Measurements from ENCODE around the gene NRP2.

DNA sequence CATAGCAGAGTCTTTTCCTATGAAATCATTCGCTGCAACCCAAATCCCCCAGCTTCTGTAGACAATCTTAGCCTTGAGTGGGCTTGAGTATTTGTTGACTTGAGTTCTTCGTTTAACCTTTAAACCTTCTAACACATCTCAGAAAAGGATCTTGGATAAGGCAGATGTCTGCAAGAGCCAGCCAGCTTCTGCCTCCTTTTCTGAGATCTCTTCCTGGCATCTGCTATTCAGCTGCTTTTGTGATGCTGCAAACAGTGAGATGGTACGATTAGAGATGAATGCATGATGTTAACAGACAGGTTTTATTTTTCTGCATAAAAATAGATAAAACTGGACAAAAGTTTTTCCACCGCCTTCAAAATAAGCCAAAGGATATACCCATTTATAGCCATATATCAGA, 37.5 kb downstream of the NRP2 start:
- TF ChIP-seq EZH2 (IDR thresholded peaks at IDR 0.05; ENCODE audit: insufficient read depth, low read length), result no peak
- TF ChIP-seq, protein P1, sequence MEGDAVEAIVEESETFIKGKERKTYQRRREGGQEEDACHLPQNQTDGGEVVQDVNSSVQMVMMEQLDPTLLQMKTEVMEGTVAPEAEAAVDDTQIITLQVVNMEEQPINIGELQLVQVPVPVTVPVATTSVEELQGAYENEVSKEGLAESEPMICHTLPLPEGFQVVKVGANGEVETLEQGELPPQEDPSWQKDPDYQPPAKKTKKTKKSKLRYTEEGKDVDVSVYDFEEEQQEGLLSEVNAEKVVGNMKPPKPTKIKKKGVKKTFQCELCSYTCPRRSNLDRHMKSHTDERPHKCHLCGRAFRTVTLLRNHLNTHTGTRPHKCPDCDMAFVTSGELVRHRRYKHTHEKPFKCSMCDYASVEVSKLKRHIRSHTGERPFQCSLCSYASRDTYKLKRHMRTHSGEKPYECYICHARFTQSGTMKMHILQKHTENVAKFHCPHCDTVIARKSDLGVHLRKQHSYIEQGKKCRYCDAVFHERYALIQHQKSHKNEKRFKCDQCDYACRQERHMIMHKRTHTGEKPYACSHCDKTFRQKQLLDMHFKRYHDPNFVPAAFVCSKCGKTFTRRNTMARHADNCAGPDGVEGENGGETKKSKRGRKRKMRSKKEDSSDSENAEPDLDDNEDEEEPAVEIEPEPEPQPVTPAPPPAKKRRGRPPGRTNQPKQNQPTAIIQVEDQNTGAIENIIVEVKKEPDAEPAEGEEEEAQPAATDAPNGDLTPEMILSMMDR (IDR thresholded peaks at IDR 0.05; ENCODE audit: insufficient read depth, low read depth, low read length), result no peak

Measured in astrocyte (in vitro differentiated cells and primary cell).